Measurements from ENCODE around the gene NTMT2.
"Not testable (repeated sequence)": the region's sequence is repeated elsewhere in the genome, so short reads cannot be mapped to it uniquely, and the experiment has no call there.

The NTMT2 gene

GRCh38 chr1:170162459-170163246, 16.9 kb downstream of the NTMT2 start:
- DNase-seq: no peak

DNA sequence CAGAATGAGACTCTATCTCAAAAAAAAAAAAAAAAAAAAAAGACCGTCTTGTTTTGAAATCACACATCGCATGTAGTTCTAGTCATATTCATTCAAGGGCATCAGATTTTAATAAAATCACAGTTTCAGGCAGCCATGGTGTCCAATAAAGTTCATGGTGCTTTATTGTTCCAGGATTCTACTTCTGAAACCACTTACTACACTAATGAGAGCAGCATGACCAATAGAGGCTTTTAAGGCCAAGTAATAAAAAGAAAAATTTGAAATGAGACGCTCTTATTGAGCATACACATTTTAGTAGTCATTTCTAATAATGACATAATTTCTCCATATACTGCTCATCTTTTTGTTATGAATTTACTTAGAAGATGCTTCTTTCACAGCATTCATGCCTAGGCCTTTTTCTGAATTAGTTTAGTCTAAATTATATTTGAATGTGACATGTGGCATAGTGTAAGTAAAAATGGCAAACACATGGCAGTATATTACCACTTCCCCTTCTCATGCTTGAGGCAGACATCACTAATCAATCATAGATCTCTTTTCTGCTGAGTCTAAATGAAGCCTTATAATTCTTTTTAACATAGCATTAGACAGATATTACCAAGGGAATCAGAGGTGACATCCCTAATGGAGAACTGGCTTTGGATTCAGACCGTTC, 18.5 kb downstream of the NTMT2 start:
- DNase-seq: no peak

GRCh38 chr1:170166518-170167180, 20.9 kb downstream of the NTMT2 start:
- no peak for DNase-seq

- no peak for DNase-seq
Measured at GRCh38 chr1:170168265-170168664, 22.5 kb downstream of the NTMT2 start.

DNA sequence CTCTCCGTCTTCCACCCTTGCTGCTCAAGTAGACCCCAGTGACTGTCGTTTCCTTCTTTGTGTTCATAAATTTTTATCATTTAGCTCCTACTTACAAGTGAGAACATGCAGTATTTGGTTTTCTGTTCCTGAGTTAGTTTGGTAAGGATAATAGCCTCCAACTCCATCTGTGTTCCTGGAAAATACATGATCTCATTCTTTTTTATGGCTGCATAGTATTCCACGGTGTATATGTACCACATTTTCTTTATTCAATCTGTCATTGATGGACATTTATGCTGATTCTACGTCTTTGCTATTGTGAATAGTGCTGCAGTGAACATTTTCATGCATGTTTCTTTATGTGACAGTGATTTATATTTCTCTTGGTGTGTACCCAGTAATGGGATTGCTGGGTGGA, 24.8 kb downstream of the NTMT2 start:
- not testable (repeated sequence) for DNase-seq

DNA sequence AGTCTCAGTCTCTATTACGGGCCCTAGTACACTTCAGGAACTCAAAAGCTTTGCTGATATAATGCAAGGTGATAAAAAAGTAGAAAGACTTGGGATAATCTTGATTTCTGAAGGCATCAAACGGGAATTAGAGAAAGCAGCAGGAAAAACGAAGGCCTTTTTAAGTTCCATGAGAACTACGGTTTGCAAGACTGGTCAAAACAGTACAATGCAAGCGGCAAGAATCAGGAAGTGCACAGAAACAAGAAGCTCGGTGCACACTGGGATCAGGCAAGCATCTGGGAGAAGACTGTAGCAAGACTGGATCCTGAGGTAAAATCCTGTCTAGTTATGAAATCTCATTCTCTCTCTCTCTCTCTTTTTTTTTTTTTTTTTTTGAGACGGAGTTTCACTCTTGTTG, 28.6 kb downstream of the NTMT2 start:
- no peak for DNase-seq

DNA sequence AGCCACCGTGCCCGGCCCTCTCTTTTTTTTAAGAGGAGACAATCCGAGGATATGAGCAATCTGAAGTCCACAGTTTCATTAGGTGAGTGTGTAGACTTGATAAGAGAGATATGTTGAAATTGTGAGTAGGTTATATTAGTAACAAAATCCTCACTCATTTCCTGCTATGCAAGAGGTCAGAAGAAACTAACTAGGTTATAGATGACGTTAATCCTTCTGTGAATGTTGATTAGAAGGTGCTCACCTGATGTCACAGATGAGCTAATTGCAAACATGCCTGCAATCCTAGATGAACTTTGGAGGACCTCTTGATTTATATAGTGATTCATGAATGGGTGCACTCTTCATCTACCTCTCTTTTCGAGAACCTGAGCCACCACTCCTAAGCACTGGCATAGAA, 29.3 kb downstream of the NTMT2 start:
- no peak for DNase-seq

DNA sequence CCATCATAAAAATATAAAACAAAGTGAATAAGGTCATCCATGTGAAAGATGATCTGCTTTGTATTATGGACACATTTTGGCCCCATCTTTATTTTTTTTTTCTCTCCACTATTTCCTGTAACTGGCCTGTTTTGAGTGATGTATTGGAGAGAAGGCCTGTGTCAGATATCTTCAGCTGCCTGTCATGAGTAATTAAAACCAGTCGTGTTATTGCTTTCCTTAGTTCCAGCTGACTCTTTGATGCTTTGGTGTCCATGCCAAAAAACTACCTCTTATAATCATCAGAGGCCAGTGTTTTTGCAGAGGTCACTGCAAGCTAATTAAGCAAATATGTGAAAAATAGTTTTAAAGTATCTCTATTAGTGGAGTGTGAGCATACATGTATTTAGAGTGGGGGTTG, 29.7 kb downstream of the NTMT2 start:
- no peak for DNase-seq

- DNase-seq: no peak
Measured at GRCh38 chr1:170176772-170177171, 31.0 kb downstream of the NTMT2 start.

DNA sequence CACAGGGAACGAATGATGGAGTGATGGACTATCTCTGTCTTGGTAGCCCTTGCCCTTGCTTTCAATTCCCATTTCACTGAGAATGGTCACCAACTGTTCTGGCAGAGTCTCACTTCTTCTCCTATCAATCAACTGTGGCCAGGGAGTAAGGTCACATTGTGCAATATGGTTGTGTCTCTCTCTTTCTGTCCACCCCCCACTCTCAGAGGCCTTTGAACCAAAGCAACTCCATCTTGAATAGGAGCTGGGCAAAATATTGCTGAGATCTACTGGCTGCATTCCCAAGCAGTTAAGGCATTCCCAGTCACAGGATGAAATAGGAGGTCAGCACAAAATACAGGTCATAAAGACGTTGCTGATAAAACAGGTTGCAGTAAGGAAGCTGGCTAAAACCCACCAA, 36.7 kb downstream of the NTMT2 start:
- no peak for DNase-seq

DNA sequence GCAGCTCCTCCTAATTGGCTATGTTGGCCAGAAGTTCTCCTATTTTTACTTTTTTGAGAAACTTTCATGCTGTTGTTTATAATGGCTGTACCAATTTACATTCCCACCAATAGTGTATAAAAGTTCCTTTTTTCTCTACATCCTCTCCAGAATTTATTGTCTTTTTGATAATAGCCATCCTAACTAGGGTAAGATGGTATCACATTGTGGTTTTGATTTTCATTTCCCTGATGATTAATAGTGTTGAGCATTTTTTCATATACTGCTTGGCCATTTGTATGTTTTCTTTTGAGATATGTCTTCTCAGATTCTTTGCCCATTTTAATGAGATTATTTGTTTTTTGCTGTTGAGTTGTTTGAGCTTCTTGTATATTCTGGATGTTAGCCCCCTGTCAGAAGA, 46.8 kb downstream of the NTMT2 start:
- no peak for DNase-seq

- no peak for DNase-seq
Measured at GRCh38 chr1:170194451-170194850, 48.7 kb downstream of the NTMT2 start.

DNA sequence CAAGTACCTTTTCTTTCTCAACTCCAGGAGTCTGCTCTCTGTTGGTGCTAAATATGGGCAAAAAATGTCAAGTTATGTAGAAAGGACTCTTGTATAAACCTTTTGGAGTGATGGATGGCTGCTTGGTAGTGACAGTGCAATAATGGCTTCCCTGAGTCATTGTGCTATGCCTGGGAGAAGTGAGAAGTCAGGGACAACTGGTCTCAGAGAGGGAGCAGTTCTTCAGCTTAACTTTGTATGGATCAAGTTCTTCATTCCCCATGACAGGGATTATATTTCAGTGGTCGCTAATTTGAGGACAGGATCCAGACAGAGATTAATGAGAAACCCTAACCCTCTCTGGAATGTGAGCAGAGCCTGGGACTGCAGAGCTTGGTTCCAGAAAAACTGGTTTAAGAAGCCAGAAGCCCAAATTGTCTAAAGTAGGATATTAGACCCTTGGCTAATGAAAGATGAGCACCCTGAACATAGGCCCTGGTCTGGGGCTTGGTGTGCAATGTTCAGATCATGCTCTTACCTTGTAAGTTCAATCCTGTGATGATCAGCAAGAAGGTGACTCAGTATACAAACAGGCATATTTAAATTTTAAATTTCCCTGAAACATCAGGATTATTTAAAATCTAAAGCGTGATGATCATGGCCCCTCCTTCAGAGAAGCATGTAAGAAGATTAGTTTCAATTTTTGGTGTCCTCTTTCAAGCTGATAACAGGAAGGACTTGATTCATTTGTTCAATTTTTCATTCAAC, 50.9 kb downstream of the NTMT2 start:
- no peak for DNase-seq

GRCh38 chr1:170198090-170198489, 52.3 kb downstream of the NTMT2 start:
- DNase-seq: no peak

- no peak for DNase-seq
Measured at GRCh38 chr1:170198584-170198983, 52.8 kb downstream of the NTMT2 start.

DNA sequence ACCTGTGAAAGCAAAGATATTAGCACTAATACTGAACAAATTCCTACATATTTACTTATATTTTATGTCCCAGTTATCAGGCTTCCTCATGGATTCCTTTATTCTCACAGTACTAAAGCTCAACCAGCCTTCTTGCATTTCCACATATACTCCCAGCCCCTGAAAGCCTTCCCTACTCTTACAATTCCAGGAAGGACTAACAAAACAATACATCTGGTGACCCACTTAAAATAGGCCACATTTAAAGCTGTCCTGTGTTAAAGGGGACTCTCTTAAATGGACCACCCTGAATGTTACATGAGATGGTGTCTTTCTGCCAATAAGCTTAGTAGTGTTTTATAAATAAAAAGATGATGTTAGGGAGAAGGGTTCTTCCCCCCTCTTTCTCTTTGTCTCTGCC, 54.4 kb downstream of the NTMT2 start:
- no peak for DNase-seq

DNA sequence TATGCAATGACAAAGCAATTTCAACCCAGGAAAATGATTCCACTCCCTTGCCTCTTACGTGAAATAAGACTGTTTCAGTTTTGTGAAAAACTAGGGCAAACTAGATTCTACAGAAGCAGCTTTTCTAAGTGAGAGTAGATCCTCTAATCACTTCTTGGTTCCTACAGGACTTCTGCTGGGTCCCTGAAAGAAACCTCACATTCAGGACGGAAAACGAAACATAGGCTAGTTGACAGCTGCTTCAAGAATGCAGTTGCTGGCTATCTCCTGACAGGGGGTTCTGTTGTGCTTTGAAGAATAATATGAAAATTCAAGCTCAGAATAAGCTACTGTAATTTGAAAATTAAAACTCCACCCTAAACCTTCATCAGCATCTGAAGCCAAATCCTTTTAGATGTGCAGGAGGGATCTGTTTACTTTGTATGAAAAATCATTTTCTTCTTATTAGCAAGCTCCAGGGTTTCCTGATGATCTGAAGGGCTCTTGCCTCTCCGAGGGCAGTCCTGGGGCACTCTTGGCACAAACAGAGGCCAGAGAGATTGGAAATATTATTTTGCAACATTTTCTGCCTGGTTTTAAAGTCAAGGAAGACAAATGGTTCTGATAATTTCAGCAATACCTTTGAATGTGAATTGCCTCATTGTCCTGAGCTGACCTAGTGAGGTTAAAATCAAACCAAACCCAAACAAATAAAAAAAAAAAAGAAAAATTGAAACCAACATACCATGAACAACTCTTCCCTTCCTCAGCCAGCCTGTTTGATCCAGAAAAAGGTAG, 55.0 kb downstream of the NTMT2 start:
- no peak for DNase-seq

- DNase-seq: no peak
Measured at GRCh38 chr1:170203693-170204092, 57.9 kb downstream of the NTMT2 start.

DNA sequence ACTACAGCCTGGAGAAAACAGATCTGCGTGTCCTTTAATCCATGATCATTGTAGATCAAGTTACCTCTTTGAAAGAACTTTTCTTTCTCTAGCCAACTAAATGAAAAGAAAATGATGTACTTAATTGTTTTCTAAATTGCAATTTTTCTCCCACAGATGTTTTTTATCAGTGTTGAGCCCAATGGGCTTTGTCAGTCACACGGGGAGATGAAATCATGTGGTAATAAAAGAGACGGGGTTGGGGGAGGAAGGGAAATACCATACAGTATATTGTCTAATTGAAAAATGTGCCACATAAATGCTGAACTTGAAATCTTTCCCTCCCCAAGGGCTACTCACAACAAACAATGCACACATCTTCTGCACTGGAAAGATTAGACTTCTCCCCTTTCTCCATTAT, 58.4 kb downstream of the NTMT2 start:
- no peak for DNase-seq

- DNase-seq: no peak
Measured at GRCh38 chr1:170205301-170205700, 59.5 kb downstream of the NTMT2 start.

DNA sequence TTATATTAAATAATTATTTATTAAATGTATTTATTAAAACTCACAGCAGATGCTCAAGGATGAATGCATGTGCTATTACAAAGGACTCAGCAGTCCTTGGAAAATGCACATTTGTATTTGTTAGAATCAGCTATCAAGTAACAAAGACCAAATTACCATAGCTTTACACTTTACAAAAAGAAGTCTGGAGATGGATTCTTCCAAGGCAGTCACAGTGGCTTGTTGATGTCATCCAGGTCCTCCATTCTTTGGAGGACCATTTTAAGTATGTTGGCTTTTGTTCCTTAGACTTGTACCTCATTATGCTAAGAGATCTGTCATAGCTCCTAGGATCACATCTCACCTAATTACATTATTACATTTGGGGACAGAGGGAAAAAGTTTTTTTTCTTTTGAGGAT, 63.4 kb downstream of the NTMT2 start:
- DNase-seq: no peak

DNA sequence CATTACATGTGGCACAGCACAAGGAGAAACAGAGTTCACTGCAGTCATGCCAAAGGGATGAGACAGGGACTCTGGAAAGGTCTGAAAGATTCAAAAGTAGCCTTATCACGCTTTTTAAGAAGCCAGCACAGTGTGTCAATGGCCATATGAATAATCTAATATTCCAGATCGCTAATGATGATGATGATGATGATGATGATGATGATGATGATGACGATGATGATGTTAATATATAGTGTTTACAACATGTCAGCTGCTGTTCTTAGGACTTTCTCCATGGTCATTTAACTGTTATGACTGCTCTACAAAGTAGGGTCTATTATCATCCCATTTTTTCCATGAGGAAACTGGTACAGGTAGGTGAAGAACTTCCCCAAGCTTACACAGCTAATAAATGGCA, 64.4 kb downstream of the NTMT2 start:
- no peak for DNase-seq

DNA sequence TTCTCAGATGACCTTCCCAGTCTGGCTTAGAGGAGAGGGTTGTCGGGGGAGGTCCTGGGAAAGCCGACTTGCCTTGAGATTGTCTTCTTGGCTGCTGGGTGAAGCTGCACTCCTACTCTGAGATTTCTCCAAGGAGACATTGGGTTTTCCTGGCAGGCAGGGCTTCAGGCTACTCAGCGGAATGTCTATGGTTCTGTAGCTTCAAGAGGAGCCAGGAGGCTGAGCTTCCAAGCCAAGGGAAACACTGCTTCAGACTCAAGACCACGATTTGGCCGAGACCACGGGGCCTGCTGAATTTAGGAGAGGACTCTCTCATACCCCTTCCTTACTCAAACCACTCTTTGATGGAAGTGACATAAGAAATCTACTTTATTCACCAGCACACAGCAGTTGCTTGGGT, 67.8 kb downstream of the NTMT2 start:
- DNase-seq: no peak

Measured in AML-193 (cell line).